ENCODE data around the gene BFSP1. TPM values are rescaled to one million over a fixed set of nuclear protein-coding genes. Genes with fewer than 3 reads are reported as not detected.
A peak's percentile ranks its signal among the peaks of the same experiment; 100 is the strongest.

Gene BFSP1
- total RNA-seq, 2 donors from 2014 or later = 0.48 to 0.58 TPM

- Mint-ChIP-seq H3K36me3 (ENCODE audit: low read depth) (no peaks in the 10 kb centered on the region), H3K9me3 (no peaks in the 10 kb centered on the region), H3K4me3 (no peak overlapping the region), H3K27me3 (no peaks in the 10 kb centered on the region), H3K27ac (no peak overlapping the region), H3K4me1 (peaks cover 5% of the 10 kb centered on the region)
- no peak for ATAC-seq (replicated peaks)
Observed at GRCh38 chr20:17519606-17520285, 11.4 kb downstream of the BFSP1 start.

- H3K27me3 Mint-ChIP-seq = no peaks in the 10 kb centered on the region
- H3K4me3 Mint-ChIP-seq = no peak overlapping the region
- H3K4me1 Mint-ChIP-seq = peaks cover 5% of the 10 kb centered on the region
- ATAC-seq (replicated peaks) = no peak
- H3K36me3 Mint-ChIP-seq (ENCODE audit: low read depth) = no peaks in the 10 kb centered on the region
- no peak overlapping the region for H3K27ac Mint-ChIP-seq
- no peaks in the 10 kb centered on the region for H3K9me3 Mint-ChIP-seq
Observed at GRCh38 chr20:17518339-17519052, 12.7 kb downstream of the BFSP1 start.

GRCh38 chr20:17515053-17515452, 16.1 kb downstream of the BFSP1 start:
- Mint-ChIP-seq H3K27ac (no peak overlapping the region), H3K9me3 (no peaks in the 10 kb centered on the region), H3K36me3 (ENCODE audit: low read depth) (no peaks in the 10 kb centered on the region), H3K4me3 (no peak overlapping the region), H3K4me1 (peaks cover 14% of the 10 kb centered on the region), H3K27me3 (no peaks in the 10 kb centered on the region)
- ATAC-seq (replicated peaks) = no peak

GRCh38 chr20:17513939-17514338, 17.2 kb downstream of the BFSP1 start:
- Mint-ChIP-seq H3K4me3 (no peak overlapping the region), H3K27me3 (no peaks in the 10 kb centered on the region), H3K4me1 (peaks cover 14% of the 10 kb centered on the region), H3K36me3 (ENCODE audit: low read depth) (no peaks in the 10 kb centered on the region), H3K27ac (no peak overlapping the region), H3K9me3 (no peaks in the 10 kb centered on the region)
- no peak for ATAC-seq (replicated peaks)

GRCh38 chr20:17511401-17511800, 19.8 kb downstream of the BFSP1 start:
- ATAC-seq (replicated peaks) = peak; percentile 78
- H3K4me3 Mint-ChIP-seq = no peak overlapping the region
- no peaks in the 10 kb centered on the region for H3K9me3 Mint-ChIP-seq
- peaks cover 19% of the 10 kb centered on the region for H3K4me1 Mint-ChIP-seq
- no peaks in the 10 kb centered on the region for H3K27me3 Mint-ChIP-seq
- no peak overlapping the region for H3K27ac Mint-ChIP-seq
- H3K36me3 Mint-ChIP-seq (ENCODE audit: low read depth) = no peaks in the 10 kb centered on the region

- Mint-ChIP-seq H3K27me3 (no peaks in the 10 kb centered on the region), H3K9me3 (no peaks in the 10 kb centered on the region), H3K36me3 (ENCODE audit: low read depth) (no peaks in the 10 kb centered on the region), H3K4me3 (no peak overlapping the region), H3K4me1 (peaks cover 25% of the 10 kb centered on the region), H3K27ac (no peak overlapping the region)
- no peak for ATAC-seq (replicated peaks)
Observed at GRCh38 chr20:17510548-17510947, 20.6 kb downstream of the BFSP1 start.

GRCh38 chr20:17508756-17509155, 22.4 kb downstream of the BFSP1 start:
- no peaks in the 10 kb centered on the region for H3K9me3 Mint-ChIP-seq
- H3K27me3 Mint-ChIP-seq = no peaks in the 10 kb centered on the region
- no peak for ATAC-seq (replicated peaks)
- H3K27ac Mint-ChIP-seq = no peak overlapping the region
- H3K4me1 Mint-ChIP-seq = peaks cover 29% of the 10 kb centered on the region
- H3K4me3 Mint-ChIP-seq = no peak overlapping the region
- no peaks in the 10 kb centered on the region for H3K36me3 Mint-ChIP-seq (ENCODE audit: low read depth)

- no peak for ATAC-seq (replicated peaks)
- H3K4me1 Mint-ChIP-seq = peaks cover 29% of the 10 kb centered on the region
- no peaks in the 10 kb centered on the region for H3K9me3 Mint-ChIP-seq
- H3K36me3 Mint-ChIP-seq (ENCODE audit: low read depth) = no peaks in the 10 kb centered on the region
- no peak overlapping the region for H3K27ac Mint-ChIP-seq
- no peaks in the 10 kb centered on the region for H3K27me3 Mint-ChIP-seq
- H3K4me3 Mint-ChIP-seq = peak overlapping the region; percentile 83
Observed at GRCh38 chr20:17507531-17507930, 23.6 kb downstream of the BFSP1 start.

- Mint-ChIP-seq H3K36me3 (ENCODE audit: low read depth) (no peaks in the 10 kb centered on the region), H3K27me3 (no peaks in the 10 kb centered on the region), H3K9me3 (no peaks in the 10 kb centered on the region), H3K4me1 (peaks cover 27% of the 10 kb centered on the region), H3K27ac (no peak overlapping the region), H3K4me3 (peak overlapping the region; percentile 83)
- ATAC-seq (replicated peaks) = no peak
Observed at GRCh38 chr20:17507032-17507431, 24.1 kb downstream of the BFSP1 start.

- Mint-ChIP-seq H3K4me1 (peaks cover 17% of the 10 kb centered on the region), H3K27me3 (no peaks in the 10 kb centered on the region), H3K4me3 (peak overlapping the region; percentile 83), H3K36me3 (ENCODE audit: low read depth) (no peaks in the 10 kb centered on the region), H3K9me3 (no peaks in the 10 kb centered on the region), H3K27ac (peak overlapping the region; percentile 85)
- ATAC-seq (replicated peaks) = peak; percentile 78
Observed at GRCh38 chr20:17505636-17506517, 25.3 kb downstream of the BFSP1 start.

- H3K27me3 Mint-ChIP-seq = no peaks in the 10 kb centered on the region
- ATAC-seq (replicated peaks) = peak; percentile 71
- no peaks in the 10 kb centered on the region for H3K9me3 Mint-ChIP-seq
- H3K27ac Mint-ChIP-seq = peak overlapping the region; percentile 85
- H3K36me3 Mint-ChIP-seq (ENCODE audit: low read depth) = no peaks in the 10 kb centered on the region
- peak overlapping the region; percentile 83 for H3K4me3 Mint-ChIP-seq
- peaks cover 14% of the 10 kb centered on the region for H3K4me1 Mint-ChIP-seq
Observed at GRCh38 chr20:17504898-17505635, 26.1 kb downstream of the BFSP1 start.

- no peaks in the 10 kb centered on the region for H3K36me3 Mint-ChIP-seq (ENCODE audit: low read depth)
- H3K9me3 Mint-ChIP-seq = no peaks in the 10 kb centered on the region
- peaks cover 14% of the 10 kb centered on the region for H3K4me1 Mint-ChIP-seq
- ATAC-seq (replicated peaks) = peak; percentile 1
- peak overlapping the region; percentile 85 for H3K27ac Mint-ChIP-seq
- H3K4me3 Mint-ChIP-seq = peak overlapping the region; percentile 83
- H3K27me3 Mint-ChIP-seq = no peaks in the 10 kb centered on the region
Observed at GRCh38 chr20:17504066-17504897, 26.9 kb downstream of the BFSP1 start.

GRCh38 chr20:17503301-17504065, 27.7 kb downstream of the BFSP1 start:
- no peak for ATAC-seq (replicated peaks)
- H3K4me1 Mint-ChIP-seq = peaks cover 14% of the 10 kb centered on the region
- H3K9me3 Mint-ChIP-seq = no peaks in the 10 kb centered on the region
- no peaks in the 10 kb centered on the region for H3K36me3 Mint-ChIP-seq (ENCODE audit: low read depth)
- H3K27me3 Mint-ChIP-seq = no peaks in the 10 kb centered on the region
- H3K27ac Mint-ChIP-seq = no peak overlapping the region
- H3K4me3 Mint-ChIP-seq = no peak overlapping the region

All from activated T-helper 17 cell treated with anti-CD3 and anti-CD28 coated beads, Interleukin-2, amount 50 U/mL, for 72 hours (primary cell).